ENCODE results near the gene CUEDC1. TPM values are rescaled to one million over a fixed set of nuclear protein-coding genes. Genes with fewer than 3 reads are reported as not detected.

The CUEDC1 gene
- total and polyA plus RNA-seq, 2 of the 13 experiments (the other 11 are each of a cell fraction or from before 2014, with no cell fraction given) = 7.4 to 12.9 TPM

- TF ChIP-seq ZNF280D (CRISPR knock-in tag; IDR thresholded peaks at IDR 0.05) = peak; percentile 84
- TF ChIP-seq MAF1 (CRISPR knock-in tag; IDR thresholded peaks at IDR 0.05; ENCODE audit: borderline replicate concordance) = peak; percentile 86; the same call in 1 of the 2 replicates
- peak; percentile 23; the same call in 1 of the 2 replicates for TF ChIP-seq KDM6A (CRISPR knock-in tag; IDR thresholded peaks at IDR 0.05; ENCODE audit: low read depth)
- TF ChIP-seq RFX3 (CRISPR knock-in tag; IDR thresholded peaks at IDR 0.05) = no peak; the same call in 1 of the 2 replicates
- peak; percentile 98 for TF ChIP-seq ZNF878 (CRISPR knock-in tag; IDR thresholded peaks at IDR 0.05)
- TF ChIP-seq HOMEZ (CRISPR knock-in tag; IDR thresholded peaks at IDR 0.05; ENCODE audit: low read depth) = peak; percentile 90
- TF ChIP-seq PBX3 (CRISPR knock-in tag; IDR thresholded peaks at IDR 0.05; ENCODE audit: borderline replicate concordance) = no peak; the same call in 1 of the 2 replicates
- no peak for TF ChIP-seq NR3C1 (CRISPR knock-in tag; IDR thresholded peaks at IDR 0.05)
- peak; percentile 90 for TF ChIP-seq ARID3A (IDR thresholded peaks at IDR 0.05; ENCODE audit: low read depth, low read length)
- no peak for TF ChIP-seq GPBP1L1 (CRISPR knock-in tag; IDR thresholded peaks at IDR 0.05)
- TF ChIP-seq SRSF1 (optimal IDR thresholded peaks at IDR 0.05; ENCODE audit: low read depth, low read length) = no peak
- TF ChIP-seq MED8 (CRISPR knock-in tag; IDR thresholded peaks at IDR 0.05; ENCODE audit: insufficient replicate concordance) = peak; percentile 93
- TF ChIP-seq ZNF101 (CRISPR knock-in tag; IDR thresholded peaks at IDR 0.05; ENCODE audit: borderline replicate concordance, low read depth) = peak; percentile 87; the same call in 1 of the 2 replicates
- TF ChIP-seq CAMTA2 (CRISPR knock-in tag; IDR thresholded peaks at IDR 0.05; ENCODE audit: borderline replicate concordance) = peak; percentile 88; the same call in 1 of the 2 replicates
- no peak for TF ChIP-seq NONO (IDR thresholded peaks at IDR 0.05)
- TF ChIP-seq NONO (CRISPR knock-in tag; conservative IDR thresholded peaks at IDR 0.05) = peak; percentile 100
- TF ChIP-seq CERS6 (CRISPR knock-in tag; IDR thresholded peaks at IDR 0.05) = no peak
- peak; percentile 87 for TF ChIP-seq ZNF124 (CRISPR knock-in tag; IDR thresholded peaks at IDR 0.05)
These were observed 105.1 kb downstream of the CUEDC1 start, which contains the start of gene MRPS23 (continued) for GRCh38 chr17:57849874-57850754.

Data from HepG2 (cell line).